Activated CD4-positive, alpha-beta T cell treated with anti-CD3 and anti-CD28 coated beads, Interleukin-2, amount 10 ng/mL, durations not matched to agents 24 days and 14 days (primary cell): ENCODE results near the gene ELP6. TPM values are rescaled to one million over a fixed set of nuclear protein-coding genes. Genes with fewer than 3 reads are reported as not detected.
A peak's percentile ranks its signal among the peaks of the same experiment; 100 is the strongest.
"Not testable (repeated sequence)": the region's sequence is repeated elsewhere in the genome, so short reads cannot be mapped to it uniquely, and the experiment has no call there.

Experiments
- DNase-seq: peaks from one replicate; pipeline ENCODE4 v3.0.0; 2022
- H3K27ac Mint-ChIP-seq: one replicate; pipeline ENCODE4 v1.8.0; 2022; ENCODE audit warnings: mild to moderate bottlenecking, mixed read lengths
- H3K27me3 Mint-ChIP-seq: one replicate; pipeline ENCODE4 v1.8.0; 2022; ENCODE audit warnings: mixed read lengths
- H3K36me3 Mint-ChIP-seq: one replicate; pipeline ENCODE4 v1.8.0; 2022; ENCODE audit warnings: low read depth, mild to moderate bottlenecking, mixed read lengths
- H3K4me1 Mint-ChIP-seq: one replicate; pipeline ENCODE4 v1.8.0; 2021; ENCODE audit warnings: mixed read lengths
- H3K4me3 Mint-ChIP-seq: one replicate; pipeline ENCODE4 v1.8.0; 2022; ENCODE audit warnings: mild to moderate bottlenecking, moderate library complexity, mixed read lengths
- H3K9me3 Mint-ChIP-seq: one replicate; pipeline ENCODE4 v1.8.0; 2021; ENCODE audit warnings: mixed read lengths
- intact Hi-C: fragments of 100-400 bp; cut with micrococcal nuclease; formaldehyde crosslinking; loops from one replicate; pipeline ENCODE4 v1.15.1; 2023
- total RNA-seq: library from RNA; stranded (reverse); gene quantifications from 2 replicates; pipeline ENCODE4 v1.2.3, GENCODE V29; 2022

The ELP6 gene
- total RNA-seq, 1 donor from 2014 or later, result 49.7 TPM

GRCh38 chr3:47473391-47473790 is 40.1 kb downstream of the ELP6 start:
- intact Hi-C loops, result loop anchor here (10.0 kb wide), 1 partner anchor 519 kb away; no protein-coding TSS in a partner anchor
- no peaks in the 10 kb centered on the region for H3K9me3 Mint-ChIP-seq
- no peak for DNase-seq
- peaks cover 27% of the 10 kb centered on the region for H3K4me1 Mint-ChIP-seq
- H3K4me3 Mint-ChIP-seq, result peak overlapping the region; percentile 68
- H3K27me3 Mint-ChIP-seq, result peaks cover 2% of the 10 kb centered on the region
- H3K36me3 Mint-ChIP-seq, result peaks cover 11% of the 10 kb centered on the region
- no peak overlapping the region for H3K27ac Mint-ChIP-seq

GRCh38 chr3:47469616-47470015 is 43.9 kb downstream of the ELP6 start:
- H3K9me3 Mint-ChIP-seq, result peaks cover 6% of the 10 kb centered on the region

GRCh38 chr3:47468315-47468714 is 45.2 kb downstream of the ELP6 start:
- H3K4me3 Mint-ChIP-seq, H3K27ac Mint-ChIP-seq, H3K27me3 Mint-ChIP-seq, H3K9me3 Mint-ChIP-seq, intact Hi-C loops, DNase-seq: not testable (repeated sequence)
- H3K36me3 Mint-ChIP-seq, result peaks cover 31% of the 10 kb centered on the region
- peaks cover 16% of the 10 kb centered on the region for H3K4me1 Mint-ChIP-seq

More at GRCh38 chr3:47469616-47470015, 43.9 kb downstream of the ELP6 start:
- Mint-ChIP-seq H3K27ac (no peak overlapping the region), H3K27me3 (no peaks in the 10 kb centered on the region), H3K4me1 (peaks cover 25% of the 10 kb centered on the region), H3K4me3 (no peak overlapping the region), H3K36me3 (peaks cover 30% of the 10 kb centered on the region)
- intact Hi-C loops, result loop anchor here (10.0 kb wide), 1 partner anchor 515 kb away; no protein-coding TSS in a partner anchor
- no peak for DNase-seq

- H3K27me3 Mint-ChIP-seq, result no peaks in the 10 kb centered on the region
- intact Hi-C loops, result no loop called here
- DNase-seq, result no peak
- peaks cover 15% of the 10 kb centered on the region for H3K4me1 Mint-ChIP-seq
- peaks cover 6% of the 10 kb centered on the region for H3K9me3 Mint-ChIP-seq
- peaks cover 39% of the 10 kb centered on the region for H3K36me3 Mint-ChIP-seq
- no peak overlapping the region for H3K4me3 Mint-ChIP-seq
- H3K27ac Mint-ChIP-seq, result no peak overlapping the region
Observed at GRCh38 chr3:47464588-47464987, 48.9 kb downstream of the ELP6 start.

GRCh38 chr3:47459534-47460085 is 53.9 kb downstream of the ELP6 start:
- Mint-ChIP-seq H3K36me3 (peaks cover 21% of the 10 kb centered on the region), H3K4me1 (peaks cover 14% of the 10 kb centered on the region)
- H3K27ac Mint-ChIP-seq, H3K9me3 Mint-ChIP-seq, intact Hi-C loops, DNase-seq, H3K27me3 Mint-ChIP-seq, H3K4me3 Mint-ChIP-seq: not testable (repeated sequence)

GRCh38 chr3:47456984-47457383 is 56.5 kb downstream of the ELP6 start:
- no peak overlapping the region for H3K4me3 Mint-ChIP-seq
- peaks cover 9% of the 10 kb centered on the region for H3K4me1 Mint-ChIP-seq
- peaks cover 4% of the 10 kb centered on the region for H3K9me3 Mint-ChIP-seq
- intact Hi-C loops, result no loop called here
- H3K27me3 Mint-ChIP-seq, result no peaks in the 10 kb centered on the region
- H3K36me3 Mint-ChIP-seq, result peaks cover 15% of the 10 kb centered on the region
- no peak for DNase-seq
- no peak overlapping the region for H3K27ac Mint-ChIP-seq

GRCh38 chr3:47455806-47456452 is 57.6 kb downstream of the ELP6 start:
- Mint-ChIP-seq H3K4me1 (peaks cover 9% of the 10 kb centered on the region), H3K36me3 (peaks cover 18% of the 10 kb centered on the region), H3K9me3 (peaks cover 4% of the 10 kb centered on the region), H3K4me3 (no peak overlapping the region), H3K27me3 (no peaks in the 10 kb centered on the region), H3K27ac (no peak overlapping the region)
- DNase-seq, result no peak
- intact Hi-C loops, result no loop called here

GRCh38 chr3:47452453-47453215 is 60.9 kb downstream of the ELP6 start:
- intact Hi-C loops, result no loop called here
- no peaks in the 10 kb centered on the region for H3K27me3 Mint-ChIP-seq
- peaks cover 5% of the 10 kb centered on the region for H3K4me1 Mint-ChIP-seq
- H3K4me3 Mint-ChIP-seq, result no peak overlapping the region
- no peak for DNase-seq
- H3K27ac Mint-ChIP-seq, result no peak overlapping the region
- H3K9me3 Mint-ChIP-seq, result peaks cover 8% of the 10 kb centered on the region
- peaks cover 17% of the 10 kb centered on the region for H3K36me3 Mint-ChIP-seq

Other genes with a start within 250 kb of the ELP6 start
- 3.0 and 3.6 TPM in 2 replicates for gene KIF9, start 230.9 kb downstream of the ELP6 start, total RNA-seq
- 47.0 and 49.3 TPM in 2 replicates for gene KLHL18, start 230.8 kb downstream of the ELP6 start, total RNA-seq
- 34.1 and 34.6 TPM in 2 replicates for gene PTPN23, start 132.7 kb downstream of the ELP6 start, total RNA-seq
- 86.3 and 87.2 TPM in 2 replicates for gene SCAP, start 37.8 kb downstream of the ELP6 start, total RNA-seq
- gene CSPG5, start 65.2 kb upstream of the ELP6 start, total RNA-seq, result 1.7 and 2.0 TPM in 2 replicates